Activated CD4-positive, alpha-beta T cell treated with anti-CD3 and anti-CD28 coated beads for 24 hours (primary cell): Measurements from ENCODE around the gene ALPP.
"Not testable (repeated sequence)": the region's sequence is repeated elsewhere in the genome, so short reads cannot be mapped to it uniquely, and the experiment has no call there.

Experiments used
- DNase-seq, 2 donors: peaks; one replicate each; pipeline ENCODE4 v3.0.0-alpha.2; 2020; ENCODE audit warnings: low read depth in 2 of 2

Gene ALPP

DNA sequence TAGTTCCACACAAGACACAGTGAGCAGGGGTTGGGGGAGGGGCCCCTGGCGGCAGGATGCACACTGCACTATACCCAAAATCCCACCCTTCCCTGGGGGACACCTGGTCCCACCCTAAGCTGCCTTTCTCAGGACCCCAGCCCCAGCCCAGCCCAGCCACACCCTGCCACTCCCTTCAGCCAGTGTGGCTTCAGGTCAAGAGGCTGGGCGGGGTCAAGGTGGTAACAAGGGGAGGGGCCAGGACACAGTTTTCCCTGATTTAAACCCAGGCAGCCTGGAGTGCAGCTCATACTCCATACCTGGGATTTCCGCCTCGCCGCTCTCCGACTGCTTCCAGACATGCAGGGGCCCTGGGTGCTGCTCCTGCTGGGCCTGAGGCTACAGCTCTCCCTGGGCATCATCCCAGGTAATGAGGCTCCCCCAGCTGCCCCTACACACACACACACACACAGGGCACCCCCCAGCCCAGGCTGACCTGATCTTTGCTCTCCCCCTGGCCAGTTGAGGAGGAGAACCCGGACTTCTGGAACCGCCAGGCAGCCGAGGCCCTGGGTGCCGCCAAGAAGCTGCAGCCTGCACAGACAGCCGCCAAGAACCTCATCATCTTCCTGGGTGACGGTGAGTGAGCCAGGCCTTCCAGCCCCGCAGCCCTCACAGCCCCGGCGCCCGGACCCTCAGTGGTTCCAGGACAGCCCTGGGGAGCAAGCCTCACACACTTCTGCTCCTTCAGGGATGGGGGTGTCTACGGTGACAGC is 28.2 kb downstream of the ALPP start, which contains the start of gene ALPG:
TSS of gene ALPG (plus strand) at position 289 of the 755 bp plus-strand sequence. CDS start at position 340, 51 bp downstream.
- DNase-seq: no peak

DNA sequence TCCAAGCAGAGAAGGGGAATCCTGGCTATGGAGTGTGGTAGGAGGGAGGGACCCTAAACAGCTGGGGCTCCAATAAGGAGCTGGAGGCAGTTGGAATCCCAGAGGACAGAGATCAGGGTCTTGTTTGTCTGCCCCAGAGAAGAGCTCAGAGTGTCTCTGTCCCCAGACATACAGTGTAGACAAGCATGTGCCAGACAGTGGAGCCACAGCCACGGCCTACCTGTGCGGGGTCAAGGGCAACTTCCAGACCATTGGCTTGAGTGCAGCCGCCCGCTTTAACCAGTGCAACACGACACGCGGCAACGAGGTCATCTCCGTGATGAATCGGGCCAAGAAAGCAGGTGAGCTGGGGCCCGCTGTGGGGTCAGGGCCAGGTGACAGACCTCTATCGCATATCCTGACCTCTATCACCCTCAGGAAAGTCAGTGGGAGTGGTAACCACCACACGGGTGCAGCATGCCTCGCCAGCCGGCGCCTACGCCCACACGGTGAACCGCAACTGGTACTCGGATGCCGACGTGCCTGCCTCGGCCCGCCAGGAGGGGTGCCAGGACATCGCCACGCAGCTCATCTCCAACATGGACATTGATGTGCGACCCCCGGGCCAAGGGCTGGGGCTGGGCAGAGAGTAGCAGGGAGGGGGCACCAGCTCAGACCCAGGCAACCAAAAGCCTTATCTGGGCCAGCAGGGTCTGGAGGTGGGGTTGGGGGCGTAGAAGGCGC is 29.0 kb downstream of the ALPP start:
- DNase-seq: not testable (repeated sequence)

DNA sequence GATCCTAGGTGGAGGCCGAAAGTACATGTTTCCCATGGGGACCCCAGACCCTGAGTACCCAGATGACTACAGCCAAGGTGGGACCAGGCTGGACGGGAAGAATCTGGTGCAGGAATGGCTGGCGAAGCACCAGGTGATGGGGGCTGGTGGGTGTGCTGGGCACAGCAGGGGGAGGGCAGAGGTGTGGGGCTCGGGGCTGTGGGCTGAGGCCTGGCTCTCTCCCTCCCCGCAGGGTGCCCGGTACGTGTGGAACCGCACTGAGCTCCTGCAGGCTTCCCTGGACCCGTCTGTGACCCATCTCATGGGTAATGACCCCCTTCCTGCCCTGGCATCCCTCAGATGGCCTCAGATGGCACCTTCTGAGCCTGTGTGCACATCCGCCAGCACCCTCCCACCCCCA is 29.7 kb downstream of the ALPP start:
- DNase-seq: not testable (repeated sequence)

DNA sequence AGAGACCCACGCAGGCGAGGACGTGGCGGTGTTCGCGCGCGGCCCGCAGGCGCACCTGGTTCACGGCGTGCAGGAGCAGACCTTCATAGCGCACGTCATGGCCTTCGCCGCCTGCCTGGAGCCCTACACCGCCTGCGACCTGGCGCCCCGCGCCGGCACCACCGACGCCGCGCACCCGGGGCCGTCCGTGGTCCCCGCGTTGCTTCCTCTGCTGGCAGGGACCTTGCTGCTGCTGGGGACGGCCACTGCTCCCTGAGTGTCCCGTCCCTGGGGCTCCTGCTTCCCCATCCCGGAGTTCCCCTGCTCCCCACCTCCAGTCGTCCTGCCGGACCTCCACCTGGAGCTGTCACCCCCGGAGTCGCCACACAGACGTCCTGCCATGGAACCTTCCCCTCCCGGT is 31.1 kb downstream of the ALPP start:
- DNase-seq: not testable (repeated sequence)

DNA sequence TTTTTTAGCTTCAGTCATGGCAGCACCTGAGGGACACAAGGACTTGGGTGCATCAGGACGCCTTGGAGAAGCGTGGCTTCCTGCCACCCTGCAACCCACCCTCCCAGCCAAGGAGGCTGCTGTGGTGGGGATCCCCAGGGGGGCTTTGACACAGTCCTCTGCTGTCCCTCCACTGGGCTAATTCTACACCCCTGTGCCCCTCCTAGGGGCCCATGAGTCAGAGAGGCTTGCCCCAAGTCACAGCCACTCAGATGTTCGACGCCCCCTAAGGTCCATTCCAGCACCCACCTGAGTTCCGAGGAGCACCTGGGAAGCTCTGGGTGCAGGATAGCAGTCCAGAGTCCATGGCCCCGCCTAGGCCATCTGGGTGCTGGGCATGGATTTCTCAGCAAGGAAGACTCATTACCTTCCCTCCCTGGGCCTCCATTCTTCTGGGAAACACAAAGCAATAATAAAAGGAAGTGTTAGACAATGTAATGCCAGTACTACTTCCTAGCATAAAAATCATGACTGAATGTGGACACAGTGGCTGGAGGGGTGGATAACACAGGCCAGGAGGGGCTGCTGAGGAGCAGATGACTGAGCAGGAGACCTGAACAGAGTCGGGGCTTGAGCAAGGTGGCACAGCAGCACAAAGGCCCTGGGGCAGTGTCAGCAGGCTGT is 31.8 kb downstream of the ALPP start:
- DNase-seq: no peak

DNA sequence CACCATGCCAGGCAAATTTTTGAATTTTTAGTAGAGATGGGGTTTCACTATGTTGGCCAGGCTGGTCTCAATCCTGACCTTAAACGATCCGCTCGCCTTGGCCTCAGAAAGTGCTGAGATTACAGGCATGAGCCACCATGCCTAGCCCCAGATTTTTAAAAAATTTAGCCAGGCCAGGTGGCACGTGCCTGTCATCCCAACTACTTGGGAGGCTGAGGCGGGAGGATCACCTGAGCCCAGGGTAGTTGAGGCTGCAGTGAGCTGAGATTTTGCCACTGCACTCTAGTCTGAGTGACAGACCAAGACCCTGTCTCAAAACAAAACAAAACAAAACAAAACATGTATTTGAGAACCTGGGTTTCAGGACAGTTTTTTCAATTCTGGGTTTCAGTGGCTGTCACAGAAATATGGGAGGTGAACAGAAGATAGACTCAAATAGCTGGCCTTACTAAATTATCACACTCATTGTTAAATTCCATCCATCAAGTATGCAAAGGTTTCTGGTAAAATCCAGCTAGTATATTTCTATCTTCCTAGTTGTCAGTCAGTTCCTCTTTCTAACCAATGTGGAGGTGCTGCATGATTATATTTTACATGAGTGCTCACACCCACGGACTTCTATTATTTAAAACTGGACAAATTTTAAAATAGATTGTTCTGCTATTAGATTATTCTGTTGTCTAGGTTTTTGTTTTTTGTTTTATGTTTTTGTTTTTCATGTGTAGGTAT is 33.5 kb downstream of the ALPP start:
- DNase-seq: no peak

DNA sequence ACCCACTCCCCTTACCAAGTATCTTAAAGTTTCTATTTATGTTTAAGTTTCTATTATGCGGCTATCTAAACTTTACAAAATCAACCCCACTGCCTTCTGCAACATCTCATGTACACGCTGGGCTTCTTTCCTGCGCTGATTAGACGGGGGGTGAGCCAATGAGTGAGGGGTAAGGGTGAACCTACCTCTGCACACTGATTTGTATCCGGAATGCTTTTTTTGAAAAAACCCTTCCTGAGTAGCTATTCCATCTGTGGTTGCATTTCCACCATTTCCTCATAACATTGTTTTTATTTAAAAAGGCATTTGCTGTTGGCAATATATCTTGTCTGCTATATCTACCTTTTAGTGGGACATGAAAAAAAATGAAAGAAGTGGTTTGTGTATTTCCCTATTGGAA is 34.4 kb downstream of the ALPP start:
- DNase-seq: no peak

DNA sequence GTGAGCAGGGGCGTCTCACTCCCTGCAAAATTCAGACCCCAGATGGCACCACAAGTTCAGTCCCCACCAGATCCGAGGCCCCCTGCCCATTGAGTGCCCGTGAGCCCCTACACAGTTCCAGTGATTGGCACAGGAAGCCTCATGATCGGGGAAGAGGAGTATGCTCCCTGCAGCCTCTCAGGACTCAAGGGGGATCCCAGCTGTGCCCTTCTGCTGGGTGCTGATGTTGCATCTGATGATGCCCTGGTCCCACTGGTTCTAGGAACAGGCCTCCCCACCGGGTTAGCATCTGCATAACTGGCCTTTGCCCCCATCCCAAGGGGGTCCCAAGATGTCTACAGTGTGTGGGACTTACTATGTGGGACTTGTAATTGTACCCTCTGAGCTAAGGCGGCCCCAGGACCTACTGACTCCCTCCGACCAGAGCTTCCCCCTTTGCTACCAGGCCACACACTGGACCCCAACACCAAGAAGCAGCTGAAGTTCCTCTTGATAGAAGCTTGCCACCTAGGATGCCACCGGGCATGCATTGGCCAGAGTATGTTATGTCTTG is 36.7 kb downstream of the ALPP start:
- no peak for DNase-seq

DNA sequence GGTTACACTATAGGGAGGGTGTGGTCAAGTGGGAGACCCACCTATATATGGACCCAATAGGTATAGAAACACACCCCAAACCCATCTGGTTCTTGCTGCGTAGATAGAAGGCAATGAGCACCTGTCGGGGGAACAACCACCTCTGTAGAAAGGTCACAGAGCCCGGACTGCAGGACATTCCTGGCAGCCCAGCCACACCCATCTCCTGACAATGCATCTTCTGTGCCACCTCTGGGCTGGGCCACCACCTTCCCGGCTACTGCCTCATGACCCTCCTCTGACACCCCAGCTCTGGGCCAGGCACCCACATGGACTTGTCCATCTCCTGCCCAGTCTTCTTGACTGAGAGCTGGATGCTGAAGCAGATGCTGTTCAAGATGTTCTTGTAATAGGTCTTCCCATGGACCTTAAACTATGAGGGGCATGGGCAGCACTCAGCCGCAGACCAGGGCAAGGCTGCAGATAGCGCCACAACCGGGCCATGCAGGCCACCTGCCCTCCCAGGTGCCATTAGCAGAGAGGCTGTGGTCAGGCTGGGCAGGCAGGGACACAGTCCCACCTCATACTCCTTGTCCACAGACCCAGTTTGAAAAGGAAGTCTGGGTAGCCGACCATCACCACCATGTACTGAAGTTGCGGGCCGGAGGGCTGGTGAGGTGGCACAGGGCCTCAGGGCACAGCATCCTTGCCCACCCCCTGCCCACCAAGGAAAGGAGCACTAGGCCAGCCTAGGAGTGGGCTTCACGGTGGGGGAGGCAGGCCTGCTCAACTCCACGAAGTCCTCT is 37.4 kb downstream of the ALPP start:
- DNase-seq: no peak

DNA sequence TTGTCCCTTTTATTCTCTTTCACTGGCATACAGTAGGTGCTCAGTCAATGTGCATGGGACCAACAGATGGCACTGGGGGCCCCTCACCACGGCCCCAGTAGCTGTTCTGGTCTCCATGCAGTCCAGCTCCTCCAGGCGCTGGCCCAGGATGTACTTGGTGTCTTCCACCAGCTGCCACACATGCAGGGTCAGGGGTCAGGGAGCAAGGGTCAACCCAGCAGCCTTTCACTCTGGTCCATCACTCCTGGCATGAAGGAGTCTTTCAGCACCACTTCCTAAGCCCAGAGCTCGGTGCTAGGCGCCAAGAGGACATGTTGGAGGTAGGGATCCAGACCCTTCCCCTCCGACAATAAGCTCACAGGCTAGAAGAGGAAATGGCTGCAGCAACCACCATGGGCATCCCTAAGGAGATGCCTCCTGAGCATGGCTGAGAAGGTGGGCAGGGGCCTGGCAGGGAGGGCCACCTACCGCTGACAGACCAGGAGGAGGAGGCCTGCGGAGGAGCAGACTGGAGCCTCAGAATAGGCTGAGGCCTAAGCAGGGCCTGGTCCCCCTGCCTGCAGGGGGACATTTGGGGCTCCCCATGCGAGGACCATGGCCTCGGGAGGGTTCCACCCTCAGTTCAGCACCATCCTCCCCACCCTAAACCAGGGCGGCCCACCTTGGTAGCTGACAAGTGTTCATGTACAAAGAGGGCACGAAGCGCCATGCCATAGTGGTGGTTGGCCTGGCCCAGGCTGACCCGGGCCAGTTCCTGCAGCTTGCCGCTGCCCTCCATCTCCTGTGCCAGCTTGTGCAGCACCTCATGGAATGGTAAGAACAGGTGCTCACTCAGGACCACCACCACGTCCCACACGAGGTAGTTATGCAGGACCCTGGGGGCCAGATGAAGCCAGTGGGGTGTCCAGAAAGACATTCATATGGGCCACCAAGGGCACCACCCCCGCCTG is 38.2 kb downstream of the ALPP start:
- DNase-seq: no peak

DNA sequence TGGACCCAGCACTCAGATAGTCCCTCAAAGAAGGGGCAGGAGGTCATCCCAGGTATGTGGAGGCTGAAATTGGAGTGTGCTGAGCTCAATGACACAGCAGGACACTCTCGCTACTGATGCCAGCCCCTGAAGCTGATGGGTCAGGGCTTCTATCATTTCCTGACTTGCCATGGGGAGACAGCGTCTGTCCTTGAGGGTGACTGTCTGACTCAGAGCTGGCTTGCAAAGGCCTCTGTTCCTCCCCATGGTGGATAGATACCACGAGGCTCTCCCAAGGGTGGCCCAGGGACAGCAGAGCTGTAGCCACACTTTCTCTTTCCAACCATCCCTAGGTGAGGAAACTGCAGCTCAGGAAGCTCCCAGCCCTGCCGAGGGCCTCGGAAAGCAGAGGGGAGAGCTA is 38.9 kb downstream of the ALPP start:
- no peak for DNase-seq

DNA sequence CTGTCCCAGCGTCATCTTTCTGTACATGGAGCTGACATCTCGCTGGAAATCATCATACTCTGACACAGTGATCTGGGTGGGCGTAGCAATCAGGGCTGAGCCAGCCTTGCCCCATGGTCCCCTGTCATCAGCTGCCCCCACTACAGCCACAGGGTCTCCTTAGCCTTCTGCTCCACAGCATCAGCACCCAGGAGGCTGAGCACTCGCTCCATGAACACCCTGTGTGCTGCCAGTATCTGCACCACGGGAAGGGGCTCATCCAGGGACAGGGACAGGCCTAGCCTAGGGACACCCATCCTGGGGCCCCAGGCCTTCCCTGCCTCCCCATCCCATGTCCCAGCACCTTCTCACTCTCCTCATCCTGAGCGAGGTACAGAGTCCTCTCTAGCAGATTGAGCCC is 39.5 kb downstream of the ALPP start:
- DNase-seq: no peak

DNA sequence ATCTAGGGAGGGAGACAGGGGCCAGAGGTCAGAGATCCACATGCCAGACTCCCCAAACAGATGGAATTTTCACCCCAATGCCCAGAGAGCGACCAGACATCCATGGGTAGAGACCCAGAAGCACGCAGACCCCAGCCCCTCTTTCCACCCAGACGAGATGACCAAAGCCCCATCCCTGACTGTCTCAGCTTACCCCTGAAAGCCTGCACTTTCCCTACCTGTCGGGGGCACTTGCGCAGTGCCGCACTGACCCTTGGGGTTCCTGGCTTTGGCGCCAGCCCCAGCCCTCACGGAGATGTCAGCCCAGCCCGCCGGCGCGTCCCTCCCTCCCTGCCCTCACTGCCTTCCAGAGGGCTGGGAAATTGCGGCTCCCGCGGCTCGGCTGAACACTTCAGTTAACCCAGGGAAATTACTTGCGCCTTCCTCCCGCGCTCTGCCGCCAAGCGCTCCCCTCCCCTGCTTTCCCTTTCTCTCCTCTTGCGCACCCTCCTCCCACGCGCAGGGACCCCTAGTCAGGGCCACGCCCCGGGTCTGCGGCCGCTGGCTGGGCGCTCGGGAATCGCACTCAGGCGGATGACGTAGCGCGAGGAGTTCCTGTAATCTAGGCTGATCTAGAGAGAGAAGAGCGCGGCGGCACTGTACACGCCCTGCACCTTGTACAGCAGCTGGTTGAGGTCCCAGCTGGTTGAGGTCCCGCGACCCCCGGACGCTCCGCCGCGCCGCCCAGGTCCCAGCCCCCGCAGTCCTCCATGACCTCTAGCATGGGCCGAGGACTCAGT is 40.1 kb downstream of the ALPP start:
- DNase-seq: peak in 1 of 2 donors; percentile 20

DNA sequence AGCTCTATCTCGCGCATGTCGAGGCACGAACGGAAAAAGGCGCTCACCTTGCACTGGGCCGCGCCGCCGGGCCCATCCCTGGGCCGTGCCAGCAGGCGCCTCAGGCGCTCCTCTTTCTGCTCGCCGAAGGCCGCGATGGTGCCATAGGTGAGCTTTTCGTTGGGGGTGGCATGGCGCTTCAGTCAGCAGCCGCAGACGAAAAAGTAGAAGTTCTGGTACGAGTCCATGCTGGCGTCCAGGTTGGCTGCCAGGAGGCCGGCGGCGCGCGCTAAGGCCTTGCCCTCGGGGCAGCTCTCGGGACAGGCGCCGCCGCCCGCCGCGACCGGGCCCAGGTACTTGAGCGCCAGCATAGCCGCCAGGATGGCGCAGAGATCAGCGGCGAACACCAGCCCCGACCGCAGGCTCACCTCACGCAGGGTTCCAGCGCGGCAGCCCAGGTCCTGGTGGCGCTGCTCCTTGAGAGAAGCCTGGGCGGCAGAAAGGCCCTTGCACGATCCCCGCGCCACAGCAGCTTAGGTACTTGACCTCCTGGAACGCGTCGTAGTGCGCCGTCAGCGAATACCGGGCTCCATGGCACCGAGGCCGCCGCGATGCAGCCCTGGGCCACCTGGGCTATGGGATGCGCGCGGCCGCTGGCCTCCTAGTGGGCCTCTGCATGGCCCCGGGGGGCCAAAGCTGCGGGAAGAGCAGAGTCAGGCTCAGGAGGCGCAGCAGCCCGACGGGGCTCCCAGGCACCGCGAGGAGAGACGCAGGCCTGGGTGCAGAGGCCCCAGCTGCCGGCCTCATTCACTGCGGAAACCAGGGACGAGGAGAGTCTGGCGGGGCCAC is 40.9 kb downstream of the ALPP start:
- no peak for DNase-seq

DNA sequence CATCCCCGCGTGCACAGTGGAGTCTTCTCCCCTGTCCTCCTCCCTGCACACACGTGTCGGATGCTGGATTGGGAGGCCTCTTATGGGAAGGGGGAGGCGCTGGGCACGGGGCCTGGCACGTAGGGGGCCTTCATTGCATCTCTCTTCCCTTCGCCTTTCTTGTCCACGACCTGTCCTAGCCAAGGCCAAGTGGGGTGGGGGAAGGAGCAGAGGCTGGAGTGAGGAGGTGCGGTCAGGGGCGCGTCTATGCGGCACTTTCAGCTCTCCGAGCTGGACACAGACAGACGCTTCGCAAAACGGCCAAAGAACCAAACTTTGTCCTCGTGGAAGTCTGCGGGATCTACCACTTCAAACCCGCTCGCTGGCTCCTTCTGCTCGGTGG is 41.5 kb downstream of the ALPP start:
- no peak for DNase-seq

DNA sequence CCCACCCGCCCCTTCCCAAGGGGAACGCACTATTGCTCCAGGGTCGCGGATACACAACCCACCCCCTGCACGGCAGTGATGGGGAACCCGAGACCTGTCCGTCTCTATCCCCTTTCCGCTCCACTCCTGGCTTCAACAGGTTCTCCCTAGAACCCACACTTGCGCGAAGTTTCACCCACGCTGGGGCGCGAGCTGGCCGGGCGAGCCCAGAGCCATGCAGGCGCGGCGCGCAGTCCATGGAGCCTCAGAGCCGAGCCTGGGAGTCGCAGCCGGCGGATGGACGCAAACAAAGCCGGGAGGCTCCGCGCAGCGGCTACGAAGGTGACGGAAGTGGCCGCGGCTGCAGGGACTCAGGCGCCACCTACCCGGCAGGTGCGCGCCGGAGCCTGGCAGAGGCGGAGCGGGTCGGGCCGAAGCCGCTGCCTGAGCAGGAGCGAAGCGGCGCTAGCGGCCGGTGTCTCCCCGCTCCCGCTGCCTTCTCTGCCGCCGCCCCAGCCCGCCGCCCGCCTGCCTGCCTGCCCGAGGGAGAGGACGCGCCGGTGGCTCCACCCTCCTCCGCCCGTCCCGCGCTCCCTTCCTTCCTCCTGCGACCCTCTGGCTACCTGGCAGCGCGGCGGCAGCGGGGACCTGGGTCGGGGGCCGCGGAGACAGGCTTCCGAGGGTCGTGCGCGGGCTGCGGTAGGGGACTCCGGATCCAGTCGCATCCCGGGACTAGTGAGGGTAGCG is 42.1 kb downstream of the ALPP start:
- peak in 1 of 2 donors; percentile 27 for DNase-seq

DNA sequence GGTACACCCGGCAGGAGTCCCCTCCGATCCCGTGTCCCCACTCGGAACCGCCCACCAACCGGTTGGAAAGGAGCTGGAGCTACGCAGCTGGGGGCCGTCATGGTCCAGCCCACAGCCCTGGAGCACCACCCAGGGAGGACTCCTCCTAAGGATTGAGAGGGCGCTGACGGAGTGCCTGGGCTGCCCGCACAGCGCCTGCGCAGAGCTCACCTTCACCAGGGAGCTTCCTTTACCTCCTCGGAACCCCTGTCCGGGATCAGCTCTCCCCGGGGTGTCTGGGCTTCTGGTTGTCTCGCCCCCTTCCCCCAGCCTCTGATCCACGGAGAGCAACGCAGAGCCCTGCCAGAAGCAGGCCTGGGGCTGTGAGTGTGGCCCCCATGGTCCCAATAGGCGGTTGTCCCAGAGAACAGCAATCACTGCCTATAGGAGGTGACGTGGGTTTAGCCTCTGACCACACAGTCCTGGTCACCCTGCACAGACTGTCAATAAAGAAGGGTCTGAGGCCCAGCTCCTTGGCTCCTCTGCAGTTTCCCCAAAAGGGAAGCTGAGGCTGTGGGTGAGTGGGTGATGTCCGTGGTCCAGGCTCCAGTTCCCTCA is 42.7 kb downstream of the ALPP start:
- no peak for DNase-seq
